WTC11 (cell line): ENCODE data around the gene LAP3. TPM values are rescaled to one million over a fixed set of nuclear protein-coding genes. Genes with fewer than 3 reads are reported as not detected.
"Not testable (repeated sequence)": the region's sequence is repeated elsewhere in the genome, so short reads cannot be mapped to it uniquely, and the experiment has no call there.

ENCODE experiments used
- ATAC-seq: fragments of 200-7000 bp; cut with Tn5 transposase; 2 replicates; pipeline ENCODE4 v1.10.0; 2021; ENCODE audit warnings: mild to moderate bottlenecking, moderate library complexity
- CTCF ChIA-PET: fragments of 300-600 bp; sonication (Branson Sonifier 250); formaldehyde crosslinking; loops from one replicate; lab custom pipeline; 2021; ENCODE audit warnings: antibody characterized with exemption; lab: Charles Lee
- POLR2A ChIA-PET: fragments of 350-600 bp; sonication (Branson Sonifier 250); formaldehyde crosslinking; loops from one replicate; lab custom pipeline; 2021; ENCODE audit warnings: antibody characterized with exemption; lab: Charles Lee
- DNase-seq: peaks from one replicate; pipeline ENCODE4 v3.0.0; 2021; ENCODE audit warnings: low spot score
- H3K27ac Mint-ChIP-seq: 2 replicates; pipeline ENCODE4 v1.8.0; 2021; ENCODE audit warnings: mixed read lengths
- H3K27me3 Mint-ChIP-seq: 2 replicates; pipeline ENCODE4 v1.8.0; 2021; ENCODE audit warnings: low read depth, mild to moderate bottlenecking, moderate library complexity, mixed read lengths
- H3K36me3 Mint-ChIP-seq: 2 replicates; pipeline ENCODE4 v1.8.0; 2021; ENCODE audit warnings: mixed read lengths
- H3K4me1 Mint-ChIP-seq: 2 replicates; pipeline ENCODE4 v1.8.0; 2022; ENCODE audit warnings: mixed read lengths
- H3K4me3 Mint-ChIP-seq: 2 replicates; pipeline ENCODE4 v1.8.0; 2021; ENCODE audit warnings: mild to moderate bottlenecking, moderate library complexity, mixed read lengths
- H3K9me3 Mint-ChIP-seq: 2 replicates; pipeline ENCODE4 v1.8.0; 2021; ENCODE audit warnings: mixed read lengths
- FOXK1 ChIP-seq: sonication (generic); formaldehyde crosslinking; IDR thresholded peaks from 2 replicates; pipeline ENCODE4 v1.8.0; 2022; ENCODE audit warnings: mild to moderate bottlenecking, moderate library complexity, missing genetic modification reagents
- FOXP1 ChIP-seq: sonication (generic); formaldehyde crosslinking; IDR thresholded peaks from 2 replicates; pipeline ENCODE4 v1.8.0; 2022; ENCODE audit warnings: missing genetic modification reagents, mild to moderate bottlenecking, moderate library complexity, borderline replicate concordance
- IRF2 ChIP-seq: sonication (generic); formaldehyde crosslinking; IDR thresholded peaks from 2 replicates; pipeline ENCODE4 v1.8.0; 2022; ENCODE audit warnings: low read depth, missing genetic modification reagents, borderline replicate concordance
- NFATC4 ChIP-seq: fragments of 250-450 bp; sonication (Bioruptor Pico); IDR thresholded peaks from 2 replicates; pipeline ENCODE4 v1.9.0; 2021; ENCODE audit warnings: mild to moderate bottlenecking
- NR2C2 ChIP-seq: sonication (generic); formaldehyde crosslinking; IDR thresholded peaks from 2 replicates; pipeline ENCODE4 v1.8.0; 2022; ENCODE audit warnings: mild to moderate bottlenecking, missing genetic modification reagents
- RELA ChIP-seq: sonication (generic); formaldehyde crosslinking; IDR thresholded peaks from 2 replicates; pipeline ENCODE4 v1.8.1; 2022; ENCODE audit warnings: missing genetic modification reagents, mild to moderate bottlenecking, borderline replicate concordance
- TEAD1 ChIP-seq: sonication (generic); formaldehyde crosslinking; IDR thresholded peaks from 2 replicates; pipeline ENCODE4 v1.8.0; 2022; ENCODE audit warnings: mild to moderate bottlenecking, missing genetic modification reagents
- TEAD4 ChIP-seq: sonication (generic); formaldehyde crosslinking; IDR thresholded peaks from 2 replicates; pipeline ENCODE4 v1.8.0; 2022; ENCODE audit warnings: mild to moderate bottlenecking, missing genetic modification reagents
- USF2 ChIP-seq: sonication (generic); formaldehyde crosslinking; IDR thresholded peaks from 2 replicates; pipeline ENCODE4 v1.8.1; 2023; ENCODE audit warnings: mild to moderate bottlenecking, missing genetic modification reagents, moderate library complexity
- total RNA-seq: library from RNA; stranded (reverse); gene quantifications from 3 replicates; pipeline ENCODE4 v1.2.3, GENCODE V29; 2021
- TF ChIP-seq, protein P1 (sequence below): sonication (generic); formaldehyde crosslinking; IDR thresholded peaks from 2 replicates; pipeline ENCODE4 v1.8.0; 2023; ENCODE audit warnings: missing genetic modification reagents, mild to moderate bottlenecking, borderline replicate concordance
- TF ChIP-seq, protein P2 (sequence below): sonication (generic); formaldehyde crosslinking; IDR thresholded peaks from 2 replicates; pipeline ENCODE4 v1.8.1; 2023; ENCODE audit warnings: mild to moderate bottlenecking, missing genetic modification reagents
- TF ChIP-seq, protein P3 (sequence below): sonication (generic); formaldehyde crosslinking; IDR thresholded peaks from 2 replicates; pipeline ENCODE4 v1.8.1; 2022; ENCODE audit warnings: mild to moderate bottlenecking, missing genetic modification reagents, moderate library complexity, borderline replicate concordance
- TF ChIP-seq, protein P4 (sequence below): sonication (generic); formaldehyde crosslinking; IDR thresholded peaks from 2 replicates; pipeline ENCODE4 v1.8.1; 2022; ENCODE audit warnings: low read depth, mild to moderate bottlenecking, moderate library complexity, missing genetic modification reagents, borderline replicate concordance

LAP3 gene
- total RNA-seq, 1 experiment from 2014 or later: 52.7 TPM

- TF ChIP-seq USF2 (CRISPR knock-in tag): no peak
- no peak for TF ChIP-seq TEAD1
- TF ChIP-seq RELA (CRISPR knock-in tag): no peak
- TF ChIP-seq, protein P1, sequence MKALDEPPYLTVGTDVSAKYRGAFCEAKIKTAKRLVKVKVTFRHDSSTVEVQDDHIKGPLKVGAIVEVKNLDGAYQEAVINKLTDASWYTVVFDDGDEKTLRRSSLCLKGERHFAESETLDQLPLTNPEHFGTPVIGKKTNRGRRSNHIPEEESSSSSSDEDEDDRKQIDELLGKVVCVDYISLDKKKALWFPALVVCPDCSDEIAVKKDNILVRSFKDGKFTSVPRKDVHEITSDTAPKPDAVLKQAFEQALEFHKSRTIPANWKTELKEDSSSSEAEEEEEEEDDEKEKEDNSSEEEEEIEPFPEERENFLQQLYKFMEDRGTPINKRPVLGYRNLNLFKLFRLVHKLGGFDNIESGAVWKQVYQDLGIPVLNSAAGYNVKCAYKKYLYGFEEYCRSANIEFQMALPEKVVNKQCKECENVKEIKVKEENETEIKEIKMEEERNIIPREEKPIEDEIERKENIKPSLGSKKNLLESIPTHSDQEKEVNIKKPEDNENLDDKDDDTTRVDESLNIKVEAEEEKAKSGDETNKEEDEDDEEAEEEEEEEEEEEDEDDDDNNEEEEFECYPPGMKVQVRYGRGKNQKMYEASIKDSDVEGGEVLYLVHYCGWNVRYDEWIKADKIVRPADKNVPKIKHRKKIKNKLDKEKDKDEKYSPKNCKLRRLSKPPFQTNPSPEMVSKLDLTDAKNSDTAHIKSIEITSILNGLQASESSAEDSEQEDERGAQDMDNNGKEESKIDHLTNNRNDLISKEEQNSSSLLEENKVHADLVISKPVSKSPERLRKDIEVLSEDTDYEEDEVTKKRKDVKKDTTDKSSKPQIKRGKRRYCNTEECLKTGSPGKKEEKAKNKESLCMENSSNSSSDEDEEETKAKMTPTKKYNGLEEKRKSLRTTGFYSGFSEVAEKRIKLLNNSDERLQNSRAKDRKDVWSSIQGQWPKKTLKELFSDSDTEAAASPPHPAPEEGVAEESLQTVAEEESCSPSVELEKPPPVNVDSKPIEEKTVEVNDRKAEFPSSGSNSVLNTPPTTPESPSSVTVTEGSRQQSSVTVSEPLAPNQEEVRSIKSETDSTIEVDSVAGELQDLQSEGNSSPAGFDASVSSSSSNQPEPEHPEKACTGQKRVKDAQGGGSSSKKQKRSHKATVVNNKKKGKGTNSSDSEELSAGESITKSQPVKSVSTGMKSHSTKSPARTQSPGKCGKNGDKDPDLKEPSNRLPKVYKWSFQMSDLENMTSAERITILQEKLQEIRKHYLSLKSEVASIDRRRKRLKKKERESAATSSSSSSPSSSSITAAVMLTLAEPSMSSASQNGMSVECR: no peak
Measured at GRCh38 chr4:17574206-17574605, 2.8 kb upstream of the LAP3 start (continued).

DNA sequence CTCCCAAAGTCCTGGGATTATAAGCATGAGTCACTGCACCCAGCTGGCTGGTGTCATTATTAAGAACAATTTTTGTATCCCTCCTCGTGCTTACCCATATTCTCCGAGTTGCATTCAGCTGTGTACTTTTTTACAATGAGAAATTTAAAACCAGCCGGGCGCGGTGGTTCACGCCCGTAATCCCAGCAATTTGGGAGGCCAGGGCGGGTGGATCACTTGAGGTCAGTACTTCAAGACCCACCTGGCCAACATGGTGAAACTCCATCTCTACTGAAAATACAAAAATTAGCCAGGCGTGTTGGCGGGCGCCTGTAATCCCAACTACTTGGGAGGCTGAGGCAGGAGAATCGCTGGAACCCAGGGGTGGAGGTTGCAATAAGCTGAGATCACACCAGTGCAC, 1.8 kb upstream of the LAP3 start:
- DNase-seq, CTCF ChIA-PET, H3K9me3 Mint-ChIP-seq, H3K27ac Mint-ChIP-seq, POLR2A ChIA-PET, ATAC-seq, H3K27me3 Mint-ChIP-seq, H3K36me3 Mint-ChIP-seq, H3K4me3 Mint-ChIP-seq: not testable (repeated sequence)
- peaks cover 15% of the 10 kb centered on the region for H3K4me1 Mint-ChIP-seq

DNA sequence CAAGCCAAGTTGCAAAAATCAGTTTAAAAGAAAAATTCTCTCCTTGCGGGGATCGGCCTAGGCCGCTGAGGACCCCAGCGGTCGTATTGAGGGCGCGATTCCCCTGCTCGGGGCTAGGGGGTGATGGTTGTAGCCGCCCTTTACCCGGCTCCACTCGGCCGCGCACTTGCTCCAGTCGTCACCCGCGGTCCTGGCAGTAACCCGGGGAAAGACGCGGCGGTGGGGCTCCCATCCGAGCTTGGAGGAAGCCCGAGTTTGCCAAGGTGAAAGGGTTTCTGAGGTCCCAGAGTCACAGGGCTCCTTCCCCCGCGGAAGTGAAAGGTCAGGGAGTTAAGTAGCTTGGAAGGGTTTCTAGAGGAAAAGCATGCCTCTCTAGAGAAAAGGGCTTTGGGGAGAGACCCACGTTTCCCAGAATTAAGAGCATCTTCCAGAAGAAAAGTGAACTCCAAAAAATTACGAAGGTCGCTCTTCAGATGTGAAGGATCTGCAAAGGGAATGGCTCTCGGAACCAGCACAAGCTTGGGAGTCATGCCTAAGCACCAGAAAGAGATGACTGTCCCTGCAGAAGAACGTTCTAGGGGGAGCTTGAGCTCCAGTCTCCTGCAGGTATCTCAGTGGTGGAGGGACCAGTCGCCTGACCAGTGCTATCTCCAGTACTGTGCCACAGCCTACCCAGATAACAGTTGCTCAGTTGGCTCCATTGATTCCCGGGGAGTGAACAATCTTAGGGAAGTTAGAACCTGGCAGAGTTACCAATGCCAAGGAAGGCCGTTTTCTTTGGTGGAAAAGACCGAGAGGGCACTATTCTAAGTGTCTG, 875 bp downstream of the LAP3 start:
- Mint-ChIP-seq H3K27ac (no peak overlapping the region), H3K9me3 (no peaks in the 10 kb centered on the region), H3K27me3 (peaks cover 6% of the 10 kb centered on the region; the same call in 1 of the 2 replicates), H3K4me1 (peaks cover 15% of the 10 kb centered on the region), H3K4me3 (peak overlapping the region; percentile 80), H3K36me3 (peaks cover 5% of the 10 kb centered on the region; the same call in 1 of the 2 replicates)
- ChIA-PET CTCF (interaction anchor here (0.9 kb wide), 2 partner anchors 37 to 66 kb away, joined by 3 read pairs; partner anchors contain the start of genes MED28 and QDPR), POLR2A (interaction anchor here (1.6 kb wide), 1 partner anchor 36 kb away, joined by 5 read pairs; the partner anchor contains the start of gene MED28)
- DNase-seq: peak; percentile 54
- ATAC-seq: peak; percentile 54
- TF ChIP-seq, protein P2, sequence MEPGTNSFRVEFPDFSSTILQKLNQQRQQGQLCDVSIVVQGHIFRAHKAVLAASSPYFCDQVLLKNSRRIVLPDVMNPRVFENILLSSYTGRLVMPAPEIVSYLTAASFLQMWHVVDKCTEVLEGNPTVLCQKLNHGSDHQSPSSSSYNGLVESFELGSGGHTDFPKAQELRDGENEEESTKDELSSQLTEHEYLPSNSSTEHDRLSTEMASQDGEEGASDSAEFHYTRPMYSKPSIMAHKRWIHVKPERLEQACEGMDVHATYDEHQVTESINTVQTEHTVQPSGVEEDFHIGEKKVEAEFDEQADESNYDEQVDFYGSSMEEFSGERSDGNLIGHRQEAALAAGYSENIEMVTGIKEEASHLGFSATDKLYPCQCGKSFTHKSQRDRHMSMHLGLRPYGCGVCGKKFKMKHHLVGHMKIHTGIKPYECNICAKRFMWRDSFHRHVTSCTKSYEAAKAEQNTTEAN (CRISPR knock-in tag): no peak
- TF ChIP-seq, protein P3, sequence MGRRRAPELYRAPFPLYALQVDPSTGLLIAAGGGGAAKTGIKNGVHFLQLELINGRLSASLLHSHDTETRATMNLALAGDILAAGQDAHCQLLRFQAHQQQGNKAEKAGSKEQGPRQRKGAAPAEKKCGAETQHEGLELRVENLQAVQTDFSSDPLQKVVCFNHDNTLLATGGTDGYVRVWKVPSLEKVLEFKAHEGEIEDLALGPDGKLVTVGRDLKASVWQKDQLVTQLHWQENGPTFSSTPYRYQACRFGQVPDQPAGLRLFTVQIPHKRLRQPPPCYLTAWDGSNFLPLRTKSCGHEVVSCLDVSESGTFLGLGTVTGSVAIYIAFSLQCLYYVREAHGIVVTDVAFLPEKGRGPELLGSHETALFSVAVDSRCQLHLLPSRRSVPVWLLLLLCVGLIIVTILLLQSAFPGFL (CRISPR knock-in tag): no peak
- TF ChIP-seq, protein P4, sequence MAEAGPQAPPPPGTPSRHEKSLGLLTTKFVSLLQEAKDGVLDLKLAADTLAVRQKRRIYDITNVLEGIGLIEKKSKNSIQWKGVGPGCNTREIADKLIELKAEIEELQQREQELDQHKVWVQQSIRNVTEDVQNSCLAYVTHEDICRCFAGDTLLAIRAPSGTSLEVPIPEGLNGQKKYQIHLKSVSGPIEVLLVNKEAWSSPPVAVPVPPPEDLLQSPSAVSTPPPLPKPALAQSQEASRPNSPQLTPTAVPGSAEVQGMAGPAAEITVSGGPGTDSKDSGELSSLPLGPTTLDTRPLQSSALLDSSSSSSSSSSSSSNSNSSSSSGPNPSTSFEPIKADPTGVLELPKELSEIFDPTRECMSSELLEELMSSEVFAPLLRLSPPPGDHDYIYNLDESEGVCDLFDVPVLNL: no peak
- TF ChIP-seq NFATC4 (CRISPR knock-in tag): no peak
- TF ChIP-seq NR2C2 (CRISPR knock-in tag): no peak
- no peak for TF ChIP-seq IRF2 (CRISPR knock-in tag)
- TF ChIP-seq, protein P1: no peak
- no peak for TF ChIP-seq TEAD4 (CRISPR knock-in tag)
- TF ChIP-seq FOXP1: no peak
- no peak for TF ChIP-seq FOXK1 (CRISPR knock-in tag)
